Panc1 (cell line): Measurements from ENCODE around the gene TSPAN14.

Experiments
- CTCF ChIP-seq: fragments of 450-650 bp; IDR thresholded peaks from 2 replicates; pipeline ENCODE4 v1.5.1; 2017; ENCODE audit warnings: mild to moderate bottlenecking
- REST ChIP-seq, 2 experiments: IDR thresholded peaks; 2 replicates each; pipeline ENCODE4 v1.6.1; 2011 to 2012; ENCODE audit warnings: low read depth in 2 of 2, control low read depth in 1 of 2, low read length in 1 of 2, mild to moderate bottlenecking in 1 of 2, moderate library complexity in 1 of 2; ENCODE audit not compliant: insufficient read depth in 1 of 2

- TF ChIP-seq CTCF (no peak), REST (IDR thresholded peaks at IDR 0.05; ENCODE audit: insufficient read depth in 1 of 2, low read depth in 2 of 2, low read length in 1 of 2) (no peak)
These were observed 47.3 kb downstream of the TSPAN14 start for GRCh38 chr10:80501381-80501912.
